Measurements from ENCODE around the gene TMEM121B. TPM values are rescaled to one million over a fixed set of nuclear protein-coding genes. Genes with fewer than 3 reads are reported as not detected.

Gene TMEM121B
- total and polyA plus RNA-seq, 7 experiments from 2014 or later, result 0.13 to 2.6 (median 0.24) TPM; not detected in 2

DNA sequence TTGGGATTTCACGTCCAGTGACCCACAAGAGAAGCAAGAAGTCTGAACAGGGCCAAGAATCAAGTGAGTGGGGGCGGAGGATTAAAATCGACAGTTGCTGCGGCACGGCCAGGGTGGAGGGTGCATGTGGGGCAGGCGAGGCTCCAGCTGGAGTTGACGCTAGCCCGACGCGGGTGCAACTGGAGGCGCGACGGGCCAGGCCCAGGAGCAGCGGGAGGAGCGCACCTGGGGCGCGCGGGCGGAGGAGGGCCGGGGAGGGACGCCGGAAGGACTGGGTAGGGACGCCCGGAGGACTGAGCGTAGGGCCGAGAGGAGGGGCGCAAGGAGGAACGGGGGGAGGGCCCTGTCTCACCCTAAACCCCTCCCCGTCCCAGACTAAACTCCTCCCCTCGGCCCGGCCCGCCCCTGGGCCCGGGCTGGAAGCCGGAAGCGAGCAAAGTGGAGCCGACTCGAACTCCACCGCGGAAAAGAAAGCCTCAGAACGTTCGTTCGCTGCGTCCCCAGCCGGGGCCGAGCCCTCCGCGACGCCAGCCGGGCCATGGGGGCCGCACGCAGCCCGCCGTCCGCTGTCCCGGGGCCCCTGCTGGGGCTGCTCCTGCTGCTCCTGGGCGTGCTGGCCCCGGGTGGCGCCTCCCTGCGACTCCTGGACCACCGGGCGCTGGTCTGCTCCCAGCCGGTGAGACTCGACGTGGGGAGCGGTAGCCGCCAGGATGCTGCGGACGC lies 36.4 kb downstream of the TMEM121B start, which contains the start of gene IL17RA:
Gene IL17RA (plus strand): TSS at position 447 of the 723 bp plus-strand sequence. CDS start 92 bp downstream, at position 539.
- Histone ChIP-seq H3K9me3 (ENCODE audit: control insufficient read depth in 2 of 3, low read length in 3 of 3) (no peaks in the 10 kb centered on the region), H3K27me3 (ENCODE audit: control insufficient read depth in 2 of 2, insufficient read depth in 2 of 2, low read length in 2 of 2) (no peaks in the 10 kb centered on the region), H3K36me3 (ENCODE audit: control insufficient read depth in 2 of 3, insufficient read depth in 3 of 3, low read length in 3 of 3) (peaks cover 0 to 8% (median 0%) of the 10 kb centered on the region in 3 experiments), H3K4me3 (ENCODE audit: low read length) (peak within 1 kb of the TSS; percentile 59), H3K4me1 (ENCODE audit: control insufficient read depth in 2 of 2, insufficient read depth in 2 of 2, low read length in 2 of 2) (peaks cover 28 to 41% of the 10 kb centered on the region in 2 donors), H3K27ac (ENCODE audit: low read depth, low read length) (peak within 1 kb of the TSS; percentile 89)
- CTCF ChIA-PET, result interaction anchor here (1.3 kb wide), 1 partner anchor 86 kb away, joined by 3 read pairs; no protein-coding TSS in a partner anchor
- peaks cover 24 to 49% (median 36%) of the 10 kb centered on the region in 7 donors for H3K4me1 Mint-ChIP-seq
- ATAC-seq (peak; percentile 97), DNase-seq (peak; percentile 90 to 97 (median 94))
- POLR2A ChIA-PET, result interaction anchor here (0.7 to 5.5 kb wide), 3 partner anchors 13 to 28 kb away, joined by 3 to 114 read pairs (median 63); no protein-coding TSS in a partner anchor
- peaks cover 0 to 8% (median 0%) of the 10 kb centered on the region in 5 donors for H3K27me3 Mint-ChIP-seq
- H3K4me3 Mint-ChIP-seq, result peak within 1 kb of the TSS; percentile 87 to 99 (median 97)
- H3K36me3 Mint-ChIP-seq, result peaks cover 0 to 21% (median 0%) of the 10 kb centered on the region in 5 donors
- intact Hi-C loops (cut with micrococcal nuclease), result loop anchor here (1.0 to 10.0 kb wide), 11 partner anchors 9 to 992 kb away; partner anchors contain the start of genes HDHD5 (in 2 of the 2), ADA2 (in 1 of the 2), BCL2L13 (in 1 of the 2) and BID (in 1 of the 2)
- no peaks in the 10 kb centered on the region for H3K9me3 Mint-ChIP-seq
- peak within 1 kb of the TSS; percentile 88 to 98 (median 94) for H3K27ac Mint-ChIP-seq

DNA sequence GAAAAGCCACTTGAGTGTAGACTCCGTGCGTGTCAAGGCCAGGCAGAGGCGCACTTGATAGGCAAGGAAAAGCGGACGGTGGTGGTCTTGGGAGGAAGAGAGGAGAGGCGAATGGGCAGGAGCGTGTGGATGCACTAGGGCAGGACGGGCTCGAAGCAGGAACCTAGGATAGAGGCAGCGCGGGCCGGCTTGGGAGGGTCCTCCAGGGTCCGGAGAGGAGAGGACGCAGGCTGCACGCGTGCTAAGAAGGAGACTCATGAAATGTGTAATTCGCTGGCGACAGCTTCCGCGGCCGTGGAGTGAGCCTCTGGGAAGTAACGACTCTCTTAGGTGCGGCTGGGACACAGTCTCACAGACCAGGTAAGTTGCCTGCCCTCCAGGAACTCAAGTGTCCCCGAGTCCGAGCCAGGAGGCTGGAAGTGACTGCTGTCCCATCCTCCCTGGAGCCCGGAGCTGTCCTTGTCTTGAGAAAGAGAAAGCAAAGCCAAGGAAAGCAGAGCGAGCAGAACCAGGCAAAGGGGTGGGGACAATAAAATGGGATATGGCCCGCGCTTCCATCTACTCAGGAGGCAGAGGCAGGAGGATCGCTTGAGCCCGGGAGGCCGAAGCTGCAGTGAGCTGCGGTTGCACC lies 37.2 kb downstream of the TMEM121B start:
- ChIA-PET CTCF (interaction anchor here (0.6 to 1.8 kb wide), 4 partner anchors 87 to 527 kb away, joined by 3 to 5 read pairs (median 3); no protein-coding TSS in a partner anchor), POLR2A (interaction anchor here (0.6 to 1.0 kb wide), 3 partner anchors 18 to 91 kb away, joined by 3 read pairs; no protein-coding TSS in a partner anchor)
- H3K4me1 ChIP-seq (ENCODE audit: control insufficient read depth in 2 of 2, insufficient read depth in 2 of 2, low read length in 2 of 2), result peaks cover 20 to 35% of the 10 kb centered on the region in 2 donors
- peaks cover 0 to 8% (median 0%) of the 10 kb centered on the region in 3 experiments for H3K36me3 ChIP-seq (ENCODE audit: control insufficient read depth in 2 of 3, insufficient read depth in 3 of 3, low read length in 3 of 3)
- H3K27ac ChIP-seq (ENCODE audit: low read depth, low read length), result peak overlapping the region; percentile 89
- Mint-ChIP-seq H3K4me3 (peak overlapping the region; percentile 63 to 99 (median 92)), H3K27me3 (peaks cover 0 to 11% (median 0%) of the 10 kb centered on the region in 5 donors), H3K36me3 (peaks cover 0 to 15% (median 0%) of the 10 kb centered on the region in 5 donors), H3K9me3 (no peaks in the 10 kb centered on the region), H3K4me1 (peaks cover 24 to 41% (median 28%) of the 10 kb centered on the region in 7 donors), H3K27ac (peak overlapping the region; percentile 85 to 95 (median 90))
- no peaks in the 10 kb centered on the region for H3K27me3 ChIP-seq (ENCODE audit: control insufficient read depth in 2 of 2, insufficient read depth in 2 of 2, low read length in 2 of 2)
- DNase-seq, result peak in 1 of 9 donors; percentile 14
- no peak for ATAC-seq
- no peaks in the 10 kb centered on the region for H3K9me3 ChIP-seq (ENCODE audit: control insufficient read depth in 2 of 3, low read length in 3 of 3)
- H3K4me3 ChIP-seq (ENCODE audit: low read length), result peak overlapping the region; percentile 59
- intact Hi-C loops (cut with micrococcal nuclease), result loop anchor here (1.0 to 10.0 kb wide), 10 partner anchors 9 to 993 kb away; partner anchors contain the start of genes HDHD5 (in 2 of the 2), ADA2 (in 1 of the 2), BCL2L13 (in 1 of the 2) and CECR2 (in 1 of the 2)

DNA sequence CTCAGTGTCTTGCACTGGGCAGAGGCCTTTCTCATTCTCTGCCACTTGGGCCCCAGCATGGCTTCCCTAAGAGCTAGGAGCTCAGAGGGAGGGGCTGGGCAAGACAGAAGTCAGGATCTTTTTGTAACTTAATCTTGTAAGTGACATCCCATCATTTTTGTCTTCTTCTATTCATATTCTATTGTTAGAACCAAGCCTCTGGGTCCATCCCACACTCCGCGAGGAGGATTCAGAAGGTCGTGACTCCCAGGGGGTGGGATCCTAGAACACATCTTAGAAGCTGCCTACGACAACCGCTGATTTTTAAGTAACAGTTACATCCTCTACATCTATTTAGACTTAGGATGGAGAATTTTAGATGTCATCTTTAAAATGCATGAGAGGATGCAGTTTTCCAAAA lies 37.9 kb downstream of the TMEM121B start:
- DNase-seq, result no peak
- peaks cover 22 to 38% (median 24%) of the 10 kb centered on the region in 7 donors for H3K4me1 Mint-ChIP-seq
- Histone ChIP-seq H3K27me3 (ENCODE audit: control insufficient read depth in 2 of 2, insufficient read depth in 2 of 2, low read length in 2 of 2) (no peaks in the 10 kb centered on the region), H3K9me3 (ENCODE audit: control insufficient read depth in 2 of 3, low read length in 3 of 3) (no peaks in the 10 kb centered on the region), H3K27ac (ENCODE audit: low read depth, low read length) (no peak overlapping the region), H3K4me3 (ENCODE audit: low read length) (no peak overlapping the region), H3K36me3 (ENCODE audit: control insufficient read depth in 2 of 3, insufficient read depth in 3 of 3, low read length in 3 of 3) (peaks cover 0 to 8% (median 0%) of the 10 kb centered on the region in 3 experiments), H3K4me1 (ENCODE audit: control insufficient read depth in 2 of 2, insufficient read depth in 2 of 2, low read length in 2 of 2) (peaks cover 14 to 30% of the 10 kb centered on the region in 2 donors)
- POLR2A ChIA-PET, result interaction anchor here (0.6 to 1.0 kb wide), 2 partner anchors 67 to 92 kb away, joined by 3 read pairs; no protein-coding TSS in a partner anchor
- intact Hi-C loops (cut with micrococcal nuclease), result loop anchor here in 1 of 2 donors (10.0 kb wide), 1 partner anchor 282 kb away; the partner anchor contains the start of gene CECR2
- H3K27me3 Mint-ChIP-seq, result peaks cover 0 to 11% (median 0%) of the 10 kb centered on the region in 5 donors
- CTCF ChIA-PET, result interaction anchor here (0.6 to 1.8 kb wide), 2 partner anchors 89 to 528 kb away, joined by 3 to 5 read pairs; no protein-coding TSS in a partner anchor
- H3K27ac Mint-ChIP-seq, result peak overlapping the region; percentile 54 to 95 (median 85)
- H3K9me3 Mint-ChIP-seq, result no peaks in the 10 kb centered on the region
- H3K4me3 Mint-ChIP-seq, result peak overlapping the region in 9 of 10 donors; percentile 63 to 99 (median 92)
- peaks cover 0 to 13% (median 0%) of the 10 kb centered on the region in 5 donors for H3K36me3 Mint-ChIP-seq
- no peak for ATAC-seq

DNA sequence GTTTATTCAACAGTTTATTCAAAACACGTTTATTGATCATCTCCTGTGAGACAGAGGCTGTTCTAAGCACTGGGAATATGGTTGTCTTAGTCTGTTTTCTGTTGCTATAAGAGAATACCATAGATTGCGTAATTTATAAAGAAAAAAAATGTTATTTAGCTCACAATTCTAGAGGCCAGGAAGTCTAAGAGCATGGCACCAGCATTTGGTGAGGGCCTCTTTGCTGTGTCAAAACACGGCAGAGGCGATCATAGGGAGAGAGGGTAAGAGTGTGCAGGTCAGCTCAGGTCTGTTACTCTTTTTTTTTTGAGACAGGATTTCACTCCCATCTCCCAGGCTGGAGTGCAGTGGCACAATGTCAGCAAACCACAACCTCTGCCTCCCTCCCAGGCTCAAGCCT lies 41.6 kb downstream of the TMEM121B start:
- ChIA-PET POLR2A (no interaction called here), CTCF (interaction anchor here (0.7 to 6.9 kb wide), 3 partner anchors 92 to 268 kb away, joined by 4 to 78 read pairs (median 4); no protein-coding TSS in a partner anchor)
- Histone ChIP-seq H3K27ac (ENCODE audit: low read depth, low read length) (no peak overlapping the region), H3K9me3 (ENCODE audit: control insufficient read depth in 2 of 3, low read length in 3 of 3) (no peaks in the 10 kb centered on the region), H3K27me3 (ENCODE audit: control insufficient read depth in 2 of 2, insufficient read depth in 2 of 2, low read length in 2 of 2) (no peaks in the 10 kb centered on the region), H3K36me3 (ENCODE audit: control insufficient read depth in 2 of 3, insufficient read depth in 3 of 3, low read length in 3 of 3) (no peaks in the 10 kb centered on the region), H3K4me3 (ENCODE audit: low read length) (no peak overlapping the region), H3K4me1 (ENCODE audit: control insufficient read depth in 2 of 2, insufficient read depth in 2 of 2, low read length in 2 of 2) (peaks cover 5 to 16% of the 10 kb centered on the region in 2 donors)
- DNase-seq (no peak), ATAC-seq (no peak)
- no peak overlapping the region for H3K4me3 Mint-ChIP-seq
- H3K36me3 Mint-ChIP-seq, result no peaks in the 10 kb centered on the region
- no peak overlapping the region for H3K27ac Mint-ChIP-seq
- intact Hi-C loops (cut with micrococcal nuclease), result no loop called here
- H3K4me1 Mint-ChIP-seq, result peaks cover 12 to 31% (median 19%) of the 10 kb centered on the region in 7 donors
- peaks cover 0 to 18% (median 0%) of the 10 kb centered on the region in 5 donors for H3K27me3 Mint-ChIP-seq
- no peaks in the 10 kb centered on the region for H3K9me3 Mint-ChIP-seq

DNA sequence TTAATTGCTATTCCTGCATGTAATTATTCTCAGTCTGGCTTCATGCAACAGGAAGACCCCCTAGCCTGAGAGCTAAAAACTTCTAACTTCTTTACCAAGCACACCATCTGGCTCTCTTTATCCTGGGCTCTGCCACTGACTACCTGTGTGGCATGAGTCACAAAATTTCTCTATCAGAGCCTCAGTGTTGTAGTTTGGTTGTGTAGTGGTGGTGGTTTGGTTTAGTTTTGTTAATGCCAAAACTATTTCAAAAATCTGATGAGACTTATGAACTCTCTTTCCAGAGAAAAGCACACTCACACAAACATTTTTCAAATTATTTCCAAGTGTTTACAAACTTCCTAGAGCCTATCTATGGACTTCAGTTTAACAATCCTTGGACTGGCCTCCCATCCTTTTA lies 43.9 kb downstream of the TMEM121B start:
- no peak overlapping the region for H3K27ac Mint-ChIP-seq
- no peak overlapping the region for H3K4me3 Mint-ChIP-seq
- peaks cover 0 to 38% (median 0%) of the 10 kb centered on the region in 5 donors for H3K27me3 Mint-ChIP-seq
- H3K9me3 Mint-ChIP-seq, result peaks cover 0 to 1% (median 0%) of the 10 kb centered on the region in 11 donors
- Histone ChIP-seq H3K4me3 (ENCODE audit: low read length) (no peak overlapping the region), H3K4me1 (ENCODE audit: control insufficient read depth in 2 of 2, insufficient read depth in 2 of 2, low read length in 2 of 2) (peaks cover 0 to 10% of the 10 kb centered on the region in 2 donors), H3K9me3 (ENCODE audit: control insufficient read depth in 2 of 3, low read length in 3 of 3) (no peaks in the 10 kb centered on the region), H3K27ac (ENCODE audit: low read depth, low read length) (no peak overlapping the region), H3K27me3 (ENCODE audit: control insufficient read depth in 2 of 2, insufficient read depth in 2 of 2, low read length in 2 of 2) (no peaks in the 10 kb centered on the region), H3K36me3 (ENCODE audit: control insufficient read depth in 2 of 3, insufficient read depth in 3 of 3, low read length in 3 of 3) (no peaks in the 10 kb centered on the region)
- no peaks in the 10 kb centered on the region for H3K36me3 Mint-ChIP-seq
- intact Hi-C loops (cut with micrococcal nuclease), result loop anchor here in 1 of 2 donors (2.0 kb wide), 1 partner anchor 1000 kb away; the partner anchor contains the start of gene PEX26
- CTCF ChIA-PET, result interaction anchor here (1.1 to 8.2 kb wide), 3 partner anchors 87 to 426 kb away, joined by 3 to 78 read pairs (median 77); no protein-coding TSS in a partner anchor
- no peak for ATAC-seq
- POLR2A ChIA-PET, result interaction anchor here (1.1 to 1.9 kb wide), 2 partner anchors 12 to 27 kb away, joined by 3 to 5 read pairs; no protein-coding TSS in a partner anchor
- H3K4me1 Mint-ChIP-seq, result peaks cover 0 to 19% (median 12%) of the 10 kb centered on the region in 7 donors
- no peak for DNase-seq
